Tibial nerve (tissue), 3 donors: ENCODE measurements around the gene CCT5.

Source experiments
- CTCF ChIP-seq, 5 experiments: fragments of 200-600 bp in 3 of 5; fragments of 450-650 bp in 2 of 5; sonication (generic) in 3 of 5; IDR thresholded peaks; one replicate each; pipeline ENCODE4 v1.5.1; 2016 to 2019; ENCODE audit warnings: antibody characterized with exemption in 5 of 5, mild to moderate bottlenecking in 3 of 5, moderate library complexity in 2 of 5
- POLR2A ChIP-seq, 2 donors: fragments of 450-650 bp; IDR thresholded peaks; one replicate each; pipeline ENCODE4 v1.6.1; 2017; ENCODE audit warnings: antibody characterized with exemption in 2 of 2, mild to moderate bottlenecking in 2 of 2, moderate library complexity in 2 of 2

- TF ChIP-seq CTCF (IDR thresholded peaks at IDR 0.05) (no peak), POLR2A (IDR thresholded peaks at IDR 0.05) (no peak)
Observed at GRCh38 chr5:10202089-10202910, 47.8 kb upstream of the CCT5 start.
